Tibial nerve (tissue), 4 donors: ENCODE results near the gene SLC25A45.

Experiments used
- CTCF ChIP-seq, 5 experiments: fragments of 200-600 bp in 3 of 5; fragments of 450-650 bp in 2 of 5; sonication (generic) in 3 of 5; IDR thresholded peaks; one replicate each; pipeline ENCODE4 v1.5.1; 2016 to 2019; ENCODE audit warnings: antibody characterized with exemption in 5 of 5, mild to moderate bottlenecking in 3 of 5, moderate library complexity in 2 of 5
- EP300 ChIP-seq, 2 donors: sonication (generic); formaldehyde crosslinking; IDR thresholded peaks; one replicate each; pipeline ENCODE4 v1.6.1; 2017; ENCODE audit warnings: antibody characterized with exemption in 2 of 2, mild to moderate bottlenecking in 1 of 2
- POLR2A ChIP-seq, 2 donors: fragments of 450-650 bp; IDR thresholded peaks; one replicate each; pipeline ENCODE4 v1.6.1; 2017; ENCODE audit warnings: antibody characterized with exemption in 2 of 2, mild to moderate bottlenecking in 2 of 2, moderate library complexity in 2 of 2

GRCh38 chr11:65416841-65417701 is 34.6 kb upstream of the SLC25A45 start:
- TF ChIP-seq CTCF (IDR thresholded peaks at IDR 0.05), result no peak
- TF ChIP-seq POLR2A (IDR thresholded peaks at IDR 0.05), result no peak
- no peak for TF ChIP-seq EP300 (IDR thresholded peaks at IDR 0.05)
